ENCODE measurements around the gene TCEANC2.

TCEANC2 gene

GRCh38 chr1:54052431-54052933 is 926 bp upstream of the TCEANC2 start:
- Mint-ChIP-seq H3K36me3 (ENCODE audit: low read depth) (peaks cover 1% of the 10 kb centered on the region), H3K4me3 (no peak overlapping the region), H3K27me3 (ENCODE audit: low read depth) (no peaks in the 10 kb centered on the region), H3K9me3 (no peaks in the 10 kb centered on the region), H3K4me1 (peaks cover 17% of the 10 kb centered on the region), H3K27ac (no peak overlapping the region)
- no peak for TF ChIP-seq CTCF (IDR thresholded peaks at IDR 0.05; ENCODE audit: unreplicated experiment in 3 of 3)

GRCh38 chr1:54053745-54054437 is 483 bp downstream of the TCEANC2 start:
- Mint-ChIP-seq H3K4me3 (no peak overlapping the region), H3K9me3 (no peaks in the 10 kb centered on the region), H3K4me1 (peaks cover 11% of the 10 kb centered on the region), H3K27me3 (ENCODE audit: low read depth) (no peaks in the 10 kb centered on the region), H3K36me3 (ENCODE audit: low read depth) (peaks cover 5% of the 10 kb centered on the region), H3K27ac (no peak overlapping the region)
- no peak for TF ChIP-seq CTCF (IDR thresholded peaks at IDR 0.05; ENCODE audit: unreplicated experiment in 3 of 3)

- no peaks in the 10 kb centered on the region for H3K9me3 Mint-ChIP-seq
- no peak for TF ChIP-seq CTCF (IDR thresholded peaks at IDR 0.05; ENCODE audit: unreplicated experiment in 3 of 3)
- H3K4me3 Mint-ChIP-seq, result no peak overlapping the region
- peaks cover 11% of the 10 kb centered on the region for H3K4me1 Mint-ChIP-seq
- H3K27ac Mint-ChIP-seq, result no peak overlapping the region
- H3K27me3 Mint-ChIP-seq (ENCODE audit: low read depth), result no peaks in the 10 kb centered on the region
- peaks cover 5% of the 10 kb centered on the region for H3K36me3 Mint-ChIP-seq (ENCODE audit: low read depth)
Measured at GRCh38 chr1:54054438-54054749, 986 bp downstream of the TCEANC2 start.

- TF ChIP-seq CTCF (IDR thresholded peaks at IDR 0.05; ENCODE audit: unreplicated experiment in 3 of 3), result no peak
- peaks cover 10% of the 10 kb centered on the region for H3K36me3 Mint-ChIP-seq (ENCODE audit: low read depth)
Measured at GRCh38 chr1:54064299-54064698, 10.9 kb downstream of the TCEANC2 start.

GRCh38 chr1:54069791-54070170 is 16.4 kb downstream of the TCEANC2 start:
- H3K36me3 Mint-ChIP-seq (ENCODE audit: low read depth), result peaks cover 16% of the 10 kb centered on the region
- no peak overlapping the region for H3K4me3 Mint-ChIP-seq
- peak overlapping the region; percentile 46 to 65 (median 50) for H3K27ac Mint-ChIP-seq
- no peak for TF ChIP-seq CTCF (IDR thresholded peaks at IDR 0.05; ENCODE audit: unreplicated experiment in 3 of 3)
- H3K9me3 Mint-ChIP-seq, result no peaks in the 10 kb centered on the region
- H3K4me1 Mint-ChIP-seq, result peaks cover 16% of the 10 kb centered on the region
- H3K27me3 Mint-ChIP-seq (ENCODE audit: low read depth), result peaks cover 3% of the 10 kb centered on the region

More at GRCh38 chr1:54064299-54064698, 10.9 kb downstream of the TCEANC2 start:
- H3K27me3 Mint-ChIP-seq (ENCODE audit: low read depth), result peaks cover 1% of the 10 kb centered on the region
- no peaks in the 10 kb centered on the region for H3K4me1 Mint-ChIP-seq
- no peak overlapping the region for H3K4me3 Mint-ChIP-seq
- H3K27ac Mint-ChIP-seq, result no peak overlapping the region
- H3K9me3 Mint-ChIP-seq, result no peaks in the 10 kb centered on the region

Measured in nephron (organoid).